Measurements from ENCODE around the gene GPAM.

The GPAM gene

GRCh38 chr10:112195224-112195623, 11.7 kb upstream of the GPAM start:
- H3K4me3 ChIP-seq (ENCODE audit: control insufficient read depth, low read depth, low read length) = no peak overlapping the region
- no peak for DNase-seq (ENCODE audit: low read depth)
- TF ChIP-seq CTCF (IDR thresholded peaks at IDR 0.05; ENCODE audit: control insufficient read depth, insufficient read depth, low read depth, low read length, missing control alignments) = no peak

- no peak for TF ChIP-seq CTCF (IDR thresholded peaks at IDR 0.05; ENCODE audit: control insufficient read depth, insufficient read depth, low read depth, low read length, missing control alignments)
- DNase-seq (ENCODE audit: low read depth) = no peak
- H3K4me3 ChIP-seq (ENCODE audit: control insufficient read depth, low read depth, low read length) = no peak overlapping the region
Measured at GRCh38 chr10:112191791-112192190, 8.2 kb upstream of the GPAM start.

DNA sequence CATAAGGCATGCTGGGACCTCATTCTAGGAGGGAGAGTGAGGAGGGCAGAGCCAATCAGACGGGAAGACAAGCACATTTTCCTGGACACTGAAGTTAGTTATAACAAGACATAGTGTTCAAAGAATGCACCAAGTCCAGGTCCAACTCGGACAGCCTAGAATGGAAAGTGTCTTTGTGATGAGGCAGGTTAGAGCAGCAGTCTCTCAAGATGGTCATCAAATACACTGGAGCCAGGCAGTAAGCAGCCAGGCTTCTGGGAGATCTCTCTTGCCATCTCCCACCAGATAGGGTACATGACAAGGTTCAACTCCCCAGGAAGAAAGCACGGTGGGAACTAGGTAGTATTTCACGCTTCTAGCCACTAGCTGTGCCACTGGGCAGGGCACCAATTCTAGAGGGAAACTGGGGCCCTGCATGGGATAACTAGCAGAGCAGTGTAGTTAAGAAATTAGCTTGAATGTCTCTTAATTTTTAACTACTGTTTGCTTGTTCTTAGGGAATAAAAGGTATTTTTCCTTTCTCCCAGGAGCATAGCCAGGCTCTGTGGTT, 7.6 kb upstream of the GPAM start:
- H3K4me3 ChIP-seq (ENCODE audit: control insufficient read depth, low read depth, low read length) = no peak overlapping the region
- no peak for DNase-seq (ENCODE audit: low read depth)
- TF ChIP-seq CTCF (IDR thresholded peaks at IDR 0.05; ENCODE audit: control insufficient read depth, insufficient read depth, low read depth, low read length, missing control alignments) = no peak

- no peak for TF ChIP-seq CTCF (IDR thresholded peaks at IDR 0.05; ENCODE audit: control insufficient read depth, insufficient read depth, low read depth, low read length, missing control alignments)
- H3K4me3 ChIP-seq (ENCODE audit: control insufficient read depth, low read depth, low read length) = no peak overlapping the region
- DNase-seq (ENCODE audit: low read depth) = no peak
Measured at GRCh38 chr10:112189465-112189864, 5.9 kb upstream of the GPAM start.

DNA sequence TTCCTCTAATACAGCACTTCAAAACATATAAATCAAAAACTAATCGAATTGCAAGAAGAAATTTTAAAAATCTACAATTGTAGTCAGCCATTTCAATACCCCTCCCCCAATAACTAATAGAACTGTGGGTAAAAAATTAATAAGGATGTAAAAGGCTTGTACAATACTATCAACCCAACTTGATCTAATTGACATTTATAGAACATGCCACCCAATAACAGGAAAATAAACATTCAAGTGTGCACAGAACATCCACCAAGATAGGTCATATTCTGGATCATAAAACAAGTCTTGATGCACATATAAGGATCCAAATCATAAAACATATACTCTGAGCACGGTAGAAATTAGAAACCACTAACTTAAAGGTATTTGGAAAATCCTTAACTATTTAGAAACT, 4.0 kb upstream of the GPAM start:
- DNase-seq (ENCODE audit: low read depth) = no peak
- no peak overlapping the region for H3K4me3 ChIP-seq (ENCODE audit: control insufficient read depth, low read depth, low read length)
- no peak for TF ChIP-seq CTCF (IDR thresholded peaks at IDR 0.05; ENCODE audit: control insufficient read depth, insufficient read depth, low read depth, low read length, missing control alignments)

DNA sequence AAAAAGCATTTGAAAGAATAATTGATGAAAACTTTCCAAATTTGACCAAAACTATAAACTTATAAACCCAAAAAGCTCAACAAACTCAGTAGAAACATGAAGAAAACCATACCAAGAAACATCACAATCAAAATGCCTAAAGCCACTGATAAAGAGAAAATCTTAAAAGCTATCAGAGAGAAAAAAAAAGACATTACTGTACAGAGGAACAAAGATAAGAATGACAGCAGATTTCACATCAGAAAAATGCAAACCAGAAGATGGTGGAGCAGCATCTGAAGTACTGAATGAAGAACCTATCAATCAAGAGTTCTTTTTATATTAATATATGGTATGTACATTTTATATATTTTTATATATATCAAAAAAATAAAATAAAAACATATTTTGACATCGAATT, 2.4 kb upstream of the GPAM start:
- TF ChIP-seq CTCF (IDR thresholded peaks at IDR 0.05; ENCODE audit: control insufficient read depth, insufficient read depth, low read depth, low read length, missing control alignments) = no peak
- no peak overlapping the region for H3K4me3 ChIP-seq (ENCODE audit: control insufficient read depth, low read depth, low read length)
- DNase-seq (ENCODE audit: low read depth) = no peak

- no peak overlapping the region; the same call in 1 of the 2 replicates for H3K4me3 ChIP-seq (ENCODE audit: control insufficient read depth, low read depth, low read length)
- no peak for DNase-seq (ENCODE audit: low read depth)
- no peak for TF ChIP-seq CTCF (IDR thresholded peaks at IDR 0.05; ENCODE audit: control insufficient read depth, insufficient read depth, low read depth, low read length, missing control alignments)
Measured at GRCh38 chr10:112184379-112184778, 814 bp upstream of the GPAM start.

Data from AG09309 (cell line).